Naive thymus-derived CD8-positive, alpha-beta T cell (primary cell): ENCODE measurements around the gene CFAP119. TPM values are rescaled to one million over a fixed set of nuclear protein-coding genes. Genes with fewer than 3 reads are reported as not detected.

ENCODE experiments used
- ATAC-seq, 2 donors: fragments of 150-1000 bp; cut with Tn5 transposase in 1 of 2; sonication (Bioruptor Pico), chemical (Tn5 transposase) in 1 of 2; 1 replicate in 1 of 2; 2 replicates in 1 of 2; pipeline ENCODE4 v1.10.0; 2021; ENCODE audit warnings: mild to moderate bottlenecking in 2 of 2, moderate library complexity in 2 of 2
- POLR2A ChIA-PET: fragments of 350-600 bp; sonication (Branson Sonifier 250); formaldehyde crosslinking; loops from one replicate; lab custom pipeline; 2021; ENCODE audit warnings: antibody characterized with exemption; lab: Charles Lee
- DNase-seq, 10 donors: peaks; one replicate each; pipeline versions ENCODE4 v3.0.0 to v3.0.0-alpha.2; 2020 to 2022
- H3K27ac Mint-ChIP-seq, 10 donors: one replicate each; pipeline ENCODE4 v1.8.0; 2020 to 2022; ENCODE audit warnings: mild to moderate bottlenecking in 10 of 10, mixed read lengths in 10 of 10, moderate library complexity in 4 of 10, inconsistent platforms in 1 of 10
- H3K27me3 Mint-ChIP-seq, 5 donors: one replicate each; pipeline ENCODE4 v1.8.0; 2021 to 2022; ENCODE audit warnings: mixed read lengths in 5 of 5
- H3K36me3 Mint-ChIP-seq, 3 donors: one replicate each; pipeline ENCODE4 v1.8.0; 2020 to 2022; ENCODE audit warnings: mixed read lengths in 3 of 3, mild to moderate bottlenecking in 2 of 3, inconsistent platforms in 1 of 3
- H3K4me1 Mint-ChIP-seq, 4 donors: one replicate each; pipeline ENCODE4 v1.8.0; 2021 to 2022; ENCODE audit warnings: mixed read lengths in 4 of 4
- H3K4me3 Mint-ChIP-seq, 10 donors: one replicate each; pipeline ENCODE4 v1.8.0; 2020 to 2022; ENCODE audit warnings: mild to moderate bottlenecking in 10 of 10, mixed read lengths in 10 of 10, moderate library complexity in 6 of 10, inconsistent platforms in 1 of 10
- H3K9me3 Mint-ChIP-seq, 9 donors: one replicate each; pipeline ENCODE4 v1.8.0; 2020 to 2022; ENCODE audit warnings: mixed read lengths in 9 of 9, mild to moderate bottlenecking in 3 of 9, inconsistent platforms in 1 of 9, moderate library complexity in 1 of 9
- polyA plus RNA-seq, 3 donors: library from polyadenylated mRNA; unstranded; fragments of 300-500 nt; fragmentation: Illumina TruSeq; gene quantifications; one replicate each; pipeline ENCODE4 v1.2.3, GENCODE V29; 2021
- total RNA-seq, 8 experiments: library from RNA in 2 of 8; stranded (reverse) in 2 of 8; gene quantifications; one replicate each; pipeline ENCODE4 v1.2.3 and lab custom pipeline; 2021 to 2026

Gene CFAP119
- total and polyA plus RNA-seq, 5 experiments from 2014 or later, result 0.11 to 4.1 (median 0.38) TPM

DNA sequence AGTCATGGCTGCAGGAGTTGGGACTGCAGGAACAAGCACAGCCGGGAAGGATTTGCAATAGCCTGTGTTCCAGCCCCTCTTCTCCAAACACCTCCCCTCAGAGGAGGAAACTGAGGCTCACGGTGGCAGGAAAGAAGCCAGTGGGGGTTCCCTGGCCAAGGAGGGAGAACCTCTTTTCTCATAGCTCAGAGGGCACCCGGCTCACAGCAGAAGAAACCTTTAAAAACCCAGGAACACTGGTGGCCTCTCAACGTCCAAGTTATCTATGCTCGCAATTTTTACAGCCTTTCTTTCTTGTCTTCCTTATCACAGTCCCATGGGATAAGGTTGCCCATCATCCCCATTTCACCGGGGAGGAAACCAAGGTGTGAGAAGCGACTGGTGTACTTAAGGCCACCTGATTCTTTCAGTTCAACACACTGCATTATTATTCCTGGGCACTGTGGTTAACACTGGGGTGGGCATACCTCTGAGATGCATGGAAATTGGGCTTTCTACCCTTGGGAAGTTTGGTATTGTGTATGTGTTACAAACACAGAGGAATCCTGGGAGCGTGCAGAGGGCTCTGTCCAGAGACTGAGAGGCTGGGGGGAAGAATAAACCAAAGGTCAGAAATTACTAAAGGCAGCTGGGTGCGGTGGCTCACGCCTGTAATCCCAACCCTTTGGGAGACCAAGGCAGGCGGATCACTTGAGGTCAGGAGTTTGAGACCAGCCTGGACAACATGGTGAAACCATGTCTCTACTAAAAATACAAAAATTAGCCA is 25.9 kb upstream of the CFAP119 start:
- Mint-ChIP-seq H3K4me3 (peak overlapping the region; percentile 82 to 93 (median 87)), H3K36me3 (peaks cover 0 to 3% (median 2%) of the 10 kb centered on the region in 3 donors), H3K9me3 (no peaks in the 10 kb centered on the region)

DNA sequence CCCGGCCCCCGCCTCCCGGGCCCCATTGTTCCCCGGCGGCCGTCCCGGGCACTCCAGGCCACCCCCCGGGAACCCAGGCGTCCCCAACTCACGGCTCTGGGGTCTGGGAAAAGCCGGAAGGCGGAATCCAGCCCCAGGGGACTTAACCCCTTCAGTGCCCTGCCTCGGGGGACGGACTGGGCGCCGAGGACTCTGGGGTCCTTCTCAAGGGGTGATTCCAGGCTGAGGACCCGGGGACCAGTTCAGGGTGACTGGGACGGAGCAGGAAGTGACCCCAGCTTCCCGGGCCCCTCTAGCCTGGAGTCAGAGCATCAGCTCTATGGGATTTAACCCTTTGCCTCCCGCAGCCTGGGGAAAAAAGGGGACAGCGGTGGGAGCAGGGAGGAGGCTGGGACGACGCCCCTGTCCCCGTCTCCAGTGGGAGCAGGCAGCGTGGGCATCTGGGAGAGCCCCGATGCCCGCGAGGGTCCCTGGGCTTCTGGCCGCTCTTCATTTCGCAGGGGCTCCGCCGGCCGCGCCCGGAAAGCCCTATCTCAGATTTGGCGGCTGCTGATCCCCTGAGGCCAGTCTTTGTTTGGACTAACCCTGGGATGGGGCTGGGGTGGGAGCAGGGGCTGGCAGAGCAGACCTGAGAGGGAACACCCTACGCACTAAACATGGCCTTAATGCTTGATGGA is 25.2 kb upstream of the CFAP119 start, which contains the start of gene ZNF629:
ZNF629 (minus strand) TSS at position 270 of the 677 bp plus-strand sequence. CDS start 2,723 bp downstream, outside the sequence.
- DNase-seq (peak in 9 of 10 donors; percentile 12 to 67 (median 28)), ATAC-seq (peak; percentile 60 to 65)
- Mint-ChIP-seq H3K36me3 (peaks cover 0 to 3% (median 2%) of the 10 kb centered on the region in 3 donors), H3K9me3 (no peaks in the 10 kb centered on the region), H3K4me1 (peaks cover 12 to 31% (median 21%) of the 10 kb centered on the region in 4 donors), H3K4me3 (peak within 1 kb of the TSS; percentile 82 to 93 (median 87)), H3K27me3 (peaks cover 0 to 3% (median 0%) of the 10 kb centered on the region in 5 donors), H3K27ac (peak within 1 kb of the TSS in 9 of 10 donors; percentile 6 to 86 (median 80))
- POLR2A ChIA-PET, result interaction anchor here (1.0 to 2.4 kb wide), 3 partner anchors 9 to 88 kb away, joined by 3 to 34 read pairs (median 4); no protein-coding TSS in a partner anchor

More for the DNA sequence above, 25.9 kb upstream of the CFAP119 start:
- Mint-ChIP-seq H3K27ac (peak overlapping the region in 7 of 10 donors; percentile 6 to 86 (median 80)), H3K27me3 (peaks cover 0 to 3% (median 0%) of the 10 kb centered on the region in 5 donors), H3K4me1 (peaks cover 12 to 31% (median 21%) of the 10 kb centered on the region in 4 donors)
- ATAC-seq (no peak), DNase-seq (peak in 1 of 10 donors; percentile 58)
- POLR2A ChIA-PET, result interaction anchor here (1.0 to 2.4 kb wide), 4 partner anchors 10 to 87 kb away, joined by 3 to 34 read pairs (median 4); no protein-coding TSS in a partner anchor

DNA sequence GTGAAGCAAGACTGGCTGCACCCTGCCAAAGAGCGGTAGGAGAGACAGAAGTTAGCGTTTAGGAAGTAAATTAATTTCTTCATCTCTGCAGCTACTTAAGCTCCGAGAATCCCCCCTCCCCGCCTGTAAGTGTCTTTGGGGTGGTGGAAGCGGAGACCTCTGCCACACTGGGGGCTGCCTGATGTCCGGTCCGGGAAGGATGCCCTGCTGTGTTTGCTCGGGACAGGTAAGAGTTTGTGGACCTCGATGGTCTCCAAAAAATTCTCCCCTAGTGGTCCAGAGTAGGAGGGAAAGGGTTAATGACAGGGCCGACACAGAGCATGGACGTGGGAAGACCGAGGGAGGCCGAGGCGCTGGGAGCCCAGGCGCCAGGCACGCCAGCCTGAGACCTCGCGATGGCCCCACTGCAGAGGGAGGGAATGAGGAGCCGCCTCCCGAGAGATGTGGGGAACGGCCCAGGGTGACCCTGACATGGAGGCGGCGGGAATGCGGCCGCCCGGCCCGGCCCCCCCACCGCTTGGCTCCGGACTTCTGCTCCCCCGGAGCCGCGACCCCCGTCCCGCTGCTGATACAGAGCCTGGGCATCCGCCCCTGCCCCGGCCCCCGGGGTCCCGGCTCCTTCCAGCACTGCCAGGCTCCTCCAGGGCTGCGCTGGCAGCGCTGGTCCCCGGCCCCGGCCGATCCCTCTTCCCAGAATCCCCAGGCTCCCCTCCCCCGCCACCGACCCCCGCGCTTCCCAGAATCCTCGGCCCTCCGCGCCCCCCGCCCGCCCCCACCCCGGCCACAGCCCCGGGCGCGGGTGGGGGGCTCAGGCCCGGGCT is 24.5 kb upstream of the CFAP119 start:
- peak in 2 of 10 donors; percentile 20 to 54 for DNase-seq
- peaks cover 12 to 31% (median 21%) of the 10 kb centered on the region in 4 donors for H3K4me1 Mint-ChIP-seq
- peaks cover 0 to 3% (median 0%) of the 10 kb centered on the region in 5 donors for H3K27me3 Mint-ChIP-seq
- H3K4me3 Mint-ChIP-seq, result peak overlapping the region; percentile 67 to 93 (median 78)
- peak; percentile 61 to 72 for ATAC-seq
- H3K27ac Mint-ChIP-seq, result peak overlapping the region in 6 of 10 donors; percentile 21 to 84 (median 44)
- POLR2A ChIA-PET, result interaction anchor here (1.0 to 2.4 kb wide), 2 partner anchors 19 to 89 kb away, joined by 4 to 34 read pairs; no protein-coding TSS in a partner anchor
- peaks cover 0 to 3% (median 2%) of the 10 kb centered on the region in 3 donors for H3K36me3 Mint-ChIP-seq
- no peaks in the 10 kb centered on the region for H3K9me3 Mint-ChIP-seq

DNA sequence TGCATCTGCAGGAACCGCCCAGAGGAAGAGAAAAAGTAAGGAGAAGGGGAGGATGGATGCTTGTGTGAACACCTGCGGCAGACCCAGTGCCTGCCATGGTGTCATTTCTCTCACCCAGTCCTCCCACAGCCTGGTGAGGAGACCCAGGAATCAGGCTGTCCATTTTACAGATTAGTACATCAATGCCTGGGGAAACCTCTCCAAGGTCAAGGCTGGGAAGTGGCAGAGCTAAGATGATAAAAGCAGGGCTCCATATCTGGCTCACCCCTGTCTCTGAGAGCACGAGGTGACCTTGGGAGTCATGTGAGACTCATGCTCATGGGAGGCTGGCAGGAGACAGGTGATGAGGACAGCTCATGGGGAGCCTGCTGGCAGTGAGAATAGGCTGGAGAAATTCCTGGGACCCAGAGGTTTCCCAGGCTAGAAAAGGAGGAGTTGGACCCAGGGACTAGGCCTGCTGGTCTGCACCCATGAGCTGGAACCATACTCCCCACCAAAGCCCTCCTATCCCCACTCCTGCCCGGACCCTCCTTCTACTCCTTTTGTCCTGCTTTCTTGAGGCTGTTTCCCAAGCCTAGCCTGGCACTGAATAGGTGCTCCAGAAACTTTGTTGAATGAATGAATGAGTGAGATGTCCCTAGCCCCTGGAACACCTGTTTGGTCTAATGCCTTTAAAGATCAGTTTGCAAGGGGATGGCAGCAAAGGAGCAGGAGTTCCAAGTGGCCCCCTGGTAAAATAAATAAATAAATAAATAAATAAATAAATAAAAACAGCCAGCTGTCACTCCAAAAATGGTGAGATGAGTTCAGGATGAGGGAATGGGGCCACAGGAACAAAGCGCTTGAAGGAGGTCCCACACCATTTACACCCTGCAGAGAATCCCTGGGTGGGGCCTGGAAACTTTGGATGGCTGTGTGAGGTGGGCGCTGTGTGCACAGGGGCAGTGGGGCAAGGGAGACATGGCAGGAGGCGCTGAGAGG is 23.6 kb upstream of the CFAP119 start:
- H3K27ac Mint-ChIP-seq, result peak overlapping the region in 7 of 10 donors; percentile 40 to 80 (median 62)
- DNase-seq (peak in 1 of 10 donors; percentile 52), ATAC-seq (no peak)
- POLR2A ChIA-PET, result interaction anchor here (0.9 to 1.8 kb wide), 2 partner anchors 20 to 38 kb away, joined by 3 to 6 read pairs; partner anchors contain the start of gene PHKG2
- peak overlapping the region; percentile 57 to 93 (median 78) for H3K4me3 Mint-ChIP-seq
- H3K36me3 Mint-ChIP-seq, result peaks cover 0 to 3% (median 2%) of the 10 kb centered on the region in 3 donors
- no peaks in the 10 kb centered on the region for H3K9me3 Mint-ChIP-seq
- H3K4me1 Mint-ChIP-seq, result peaks cover 12 to 31% (median 21%) of the 10 kb centered on the region in 4 donors
- peaks cover 0 to 3% (median 0%) of the 10 kb centered on the region in 5 donors for H3K27me3 Mint-ChIP-seq

DNA sequence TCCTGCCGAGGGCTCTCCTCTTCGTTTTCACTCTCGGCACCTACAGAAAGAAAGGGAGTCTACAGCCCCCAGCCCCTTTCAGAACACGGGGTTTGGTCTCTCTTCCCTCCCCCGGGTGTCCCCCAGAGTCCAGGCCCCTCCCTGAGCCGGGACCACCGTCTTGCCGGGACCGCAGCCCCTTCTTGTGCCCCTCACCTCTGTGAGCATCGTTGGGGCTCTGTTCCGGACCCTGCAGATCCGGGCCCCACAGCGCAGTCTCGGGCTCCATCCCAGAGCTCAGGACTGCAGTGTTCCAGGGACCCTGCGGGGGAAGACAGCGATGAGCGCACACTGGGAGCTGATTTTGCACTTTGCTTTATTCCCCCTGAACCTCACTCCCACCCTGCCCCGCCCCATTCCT is 22.4 kb upstream of the CFAP119 start:
- ATAC-seq, result no peak
- Mint-ChIP-seq H3K9me3 (no peaks in the 10 kb centered on the region), H3K36me3 (peaks cover 0 to 3% (median 2%) of the 10 kb centered on the region in 3 donors), H3K27me3 (peaks cover 0 to 3% (median 0%) of the 10 kb centered on the region in 5 donors), H3K4me1 (peaks cover 12 to 31% (median 21%) of the 10 kb centered on the region in 4 donors), H3K27ac (no peak overlapping the region), H3K4me3 (no peak overlapping the region)
- DNase-seq, result peak in 1 of 10 donors; percentile 37
- POLR2A ChIA-PET, result interaction anchor here (1.8 kb wide), 1 partner anchor 21 kb away, joined by 6 read pairs; no protein-coding TSS in a partner anchor

DNA sequence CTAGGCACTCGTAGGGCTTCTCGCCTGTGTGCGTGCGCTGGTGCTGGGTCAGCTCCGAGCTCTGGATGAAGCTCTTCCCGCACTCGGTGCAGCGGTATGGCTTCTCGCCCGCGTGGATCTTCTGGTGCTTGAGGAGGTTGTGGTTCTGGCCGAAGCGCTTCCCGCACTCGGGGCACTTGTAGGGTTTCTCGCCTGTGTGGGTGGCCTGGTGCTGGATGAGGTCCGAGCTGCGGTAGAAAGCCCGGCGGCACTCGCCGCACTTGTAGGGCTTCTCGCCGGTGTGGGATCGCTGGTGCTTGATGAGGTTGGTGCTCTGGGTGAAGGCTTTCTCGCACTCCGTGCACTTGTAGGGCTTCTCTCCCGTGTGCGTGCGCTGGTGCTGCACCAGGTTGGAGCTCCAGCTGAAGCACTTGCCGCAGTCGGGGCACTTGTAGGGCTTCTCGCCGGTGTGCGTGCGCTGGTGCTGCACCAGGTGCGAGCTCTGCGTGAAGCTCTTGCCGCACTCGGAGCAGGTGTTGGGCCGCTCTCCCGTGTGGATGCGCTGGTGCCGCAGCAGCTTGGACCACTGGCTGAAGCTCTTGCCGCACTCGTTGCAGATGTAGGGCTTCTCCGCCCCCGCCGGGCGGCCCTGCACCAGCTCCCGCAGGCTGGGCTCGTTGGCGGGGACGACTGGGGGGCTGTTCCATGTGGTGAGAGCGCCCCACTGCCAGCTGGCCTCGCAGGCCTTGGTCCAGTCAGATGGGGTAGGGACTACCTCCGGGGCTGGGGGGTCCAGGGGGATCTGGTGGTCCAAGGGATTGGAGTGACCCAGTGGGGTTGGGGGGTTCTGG is 21.6 kb upstream of the CFAP119 start:
- H3K27me3 Mint-ChIP-seq, result peaks cover 0 to 3% (median 0%) of the 10 kb centered on the region in 5 donors
- peaks cover 0 to 3% (median 2%) of the 10 kb centered on the region in 3 donors for H3K36me3 Mint-ChIP-seq
- ATAC-seq (no peak), DNase-seq (peak in 1 of 10 donors; percentile 40)
- H3K4me3 Mint-ChIP-seq, result no peak overlapping the region
- H3K9me3 Mint-ChIP-seq, result no peaks in the 10 kb centered on the region
- POLR2A ChIA-PET, result interaction anchor here (0.6 to 1.8 kb wide), 3 partner anchors 22 to 397 kb away, joined by 3 to 6 read pairs (median 3); partner anchors contain the start of gene FUS
- no peak overlapping the region for H3K27ac Mint-ChIP-seq
- peaks cover 12 to 31% (median 21%) of the 10 kb centered on the region in 4 donors for H3K4me1 Mint-ChIP-seq

DNA sequence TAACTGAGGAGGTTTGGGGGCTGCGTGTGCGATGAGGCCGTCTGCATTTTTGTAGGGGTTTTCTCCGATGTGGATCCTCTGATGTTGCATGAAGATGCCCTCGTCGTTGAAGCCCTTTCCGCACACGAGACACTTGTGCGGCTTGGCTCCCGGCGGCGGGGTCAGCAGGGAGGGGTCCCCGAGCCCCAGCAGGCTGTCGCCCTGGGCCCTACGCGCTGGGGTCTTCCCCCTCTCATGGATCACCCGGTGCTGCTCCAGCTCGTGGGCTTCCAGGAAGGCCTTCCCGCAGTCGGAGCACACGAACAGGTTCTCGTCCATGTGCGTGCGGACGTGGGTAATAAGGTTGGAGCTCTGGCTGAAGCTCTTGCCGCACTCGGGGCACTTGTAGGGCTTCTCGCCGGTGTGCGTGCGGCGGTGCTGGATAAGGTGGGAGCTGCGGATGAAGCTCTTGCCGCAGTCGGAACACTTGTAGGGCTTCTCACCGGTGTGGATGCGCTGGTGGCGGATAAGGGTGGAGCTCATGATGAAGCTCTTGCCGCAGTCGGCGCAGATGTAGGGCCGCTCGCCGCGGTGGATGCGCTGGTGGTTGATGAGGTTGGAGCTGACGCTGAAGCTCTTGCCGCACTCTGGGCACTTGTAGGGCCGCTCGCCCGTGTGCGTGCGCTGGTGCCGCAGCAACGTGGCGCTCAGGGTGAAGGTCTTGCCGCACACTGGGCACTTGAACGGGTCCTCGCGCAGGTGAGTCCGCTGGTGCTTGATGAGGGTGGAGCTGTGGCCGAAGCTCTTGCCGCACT is 20.8 kb upstream of the CFAP119 start:
- H3K4me3 Mint-ChIP-seq, result no peak overlapping the region
- DNase-seq (peak in 1 of 10 donors; percentile 60), ATAC-seq (no peak)
- POLR2A ChIA-PET, result interaction anchor here (0.6 kb wide), 1 partner anchor 25 kb away, joined by 3 read pairs; no protein-coding TSS in a partner anchor
- H3K9me3 Mint-ChIP-seq, result no peaks in the 10 kb centered on the region
- no peak overlapping the region for H3K27ac Mint-ChIP-seq
- H3K27me3 Mint-ChIP-seq, result no peaks in the 10 kb centered on the region
- peaks cover 12 to 27% (median 17%) of the 10 kb centered on the region in 4 donors for H3K4me1 Mint-ChIP-seq
- peaks cover 0 to 3% (median 2%) of the 10 kb centered on the region in 3 donors for H3K36me3 Mint-ChIP-seq

DNA sequence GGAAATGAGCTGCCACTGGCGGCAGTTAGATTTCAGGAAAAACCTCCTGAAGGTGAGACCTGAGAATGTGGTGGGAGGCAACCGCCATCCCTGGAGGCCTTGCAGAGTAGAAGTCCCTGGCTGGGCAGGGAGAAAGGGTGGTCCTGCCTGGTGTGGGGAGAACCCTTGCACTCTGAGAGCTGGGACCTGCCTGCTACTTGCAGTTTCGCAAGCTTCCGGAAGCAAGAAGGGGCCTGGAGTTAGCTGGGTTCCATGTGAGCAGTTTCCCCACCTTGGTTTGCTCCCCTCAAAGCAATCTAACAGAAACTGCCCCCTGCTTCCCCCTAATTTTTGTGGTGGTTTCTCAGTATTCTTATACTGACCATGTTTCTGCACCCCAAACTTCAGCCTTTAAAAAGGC is 18.7 kb upstream of the CFAP119 start:
- POLR2A ChIA-PET, result no interaction called here
- Mint-ChIP-seq H3K36me3 (peaks cover 0 to 3% (median 2%) of the 10 kb centered on the region in 3 donors), H3K4me1 (peaks cover 11 to 21% (median 15%) of the 10 kb centered on the region in 4 donors), H3K27me3 (peaks cover 0 to 5% (median 2%) of the 10 kb centered on the region in 5 donors), H3K4me3 (no peak overlapping the region), H3K27ac (no peak overlapping the region), H3K9me3 (no peaks in the 10 kb centered on the region)
- DNase-seq, result peak in 1 of 10 donors; percentile 18
- no peak for ATAC-seq

DNA sequence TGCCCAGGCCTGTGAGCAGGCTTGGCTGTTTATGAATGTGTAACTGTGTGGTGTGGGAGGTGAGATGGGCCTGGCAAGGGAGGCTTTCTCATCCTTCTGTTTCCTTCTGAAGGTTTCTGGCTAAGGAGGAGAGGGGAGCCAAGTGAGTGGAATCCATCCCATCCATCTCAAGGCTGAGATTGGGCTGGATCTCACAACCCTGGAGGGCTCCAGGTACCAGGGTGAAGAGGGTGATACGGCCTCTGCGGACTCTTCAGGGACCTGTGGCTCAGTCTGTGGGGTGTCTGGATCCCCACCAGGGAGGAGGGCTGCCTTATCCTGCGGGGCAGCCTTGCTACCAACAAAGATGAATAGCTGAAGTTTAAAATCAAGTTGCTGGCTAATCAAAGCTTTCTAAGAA is 18.2 kb upstream of the CFAP119 start:
- peak overlapping the region in 2 of 10 donors; percentile 15 to 52 for H3K27ac Mint-ChIP-seq
- POLR2A ChIA-PET, result no interaction called here

More for the DNA sequence above, 18.2 kb upstream of the CFAP119 start:
- ATAC-seq (no peak), DNase-seq (no peak)
- Mint-ChIP-seq H3K4me1 (peaks cover 12 to 16% (median 15%) of the 10 kb centered on the region in 4 donors), H3K36me3 (peaks cover 0 to 3% (median 2%) of the 10 kb centered on the region in 3 donors), H3K27me3 (peaks cover 0 to 5% (median 2%) of the 10 kb centered on the region in 5 donors), H3K4me3 (no peak overlapping the region), H3K9me3 (no peaks in the 10 kb centered on the region)
